Measurements from ENCODE around the gene LAPTM4A. TPM values are rescaled to one million over a fixed set of nuclear protein-coding genes. Genes with fewer than 3 reads are reported as not detected.

The LAPTM4A gene
- total RNA-seq, 1 donor, result 251 TPM

DNA sequence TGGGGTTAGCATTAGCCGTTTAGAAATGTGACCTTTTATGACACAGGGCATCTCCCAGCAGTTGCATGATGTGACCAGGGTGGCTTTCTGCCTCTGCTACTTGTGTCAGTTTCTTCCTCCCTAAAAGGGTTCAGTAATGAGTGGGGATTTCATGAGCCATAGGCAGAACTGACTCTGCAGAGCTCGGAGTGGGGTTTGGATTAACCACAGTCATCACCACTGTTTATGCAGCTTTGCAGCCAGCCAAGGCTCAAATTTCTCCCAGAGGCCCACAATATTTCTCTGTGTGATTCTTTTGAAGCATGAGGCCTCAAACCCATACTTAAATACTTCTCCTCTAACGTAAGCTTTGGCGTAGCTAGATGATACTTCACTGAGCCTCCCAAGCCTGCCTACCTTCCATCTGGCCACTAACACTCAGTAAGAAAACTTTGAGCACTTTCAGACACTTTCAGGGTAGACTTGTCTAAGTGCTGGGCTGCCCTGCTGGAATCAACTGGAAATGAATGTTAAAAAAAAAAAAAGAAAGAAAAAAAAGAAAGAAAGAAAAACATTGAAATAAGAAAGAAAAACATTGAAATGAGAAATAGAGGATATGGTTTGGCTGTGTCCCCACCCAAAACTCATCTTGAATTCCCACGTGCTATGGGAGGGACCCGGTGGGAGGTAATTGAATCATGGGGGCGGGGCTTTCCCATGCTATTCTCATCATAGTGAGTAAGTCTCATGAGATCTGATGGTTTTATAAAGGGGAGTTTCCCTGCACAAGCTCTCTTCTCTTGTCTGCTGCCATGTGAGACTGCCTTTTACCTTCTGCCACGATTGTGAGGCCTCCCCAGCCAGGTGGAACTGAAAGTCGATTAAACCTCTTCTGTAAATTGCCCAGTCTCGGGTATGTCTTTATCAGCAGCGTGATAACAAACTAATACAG is 11.5 kb upstream of the LAPTM4A start:
- H3K4me3 ChIP-seq (ENCODE audit: low read depth, low read length), result no peak overlapping the region
- peak; percentile 94 for DNase-seq (ENCODE audit: low read depth)
- TF ChIP-seq, protein P1, sequence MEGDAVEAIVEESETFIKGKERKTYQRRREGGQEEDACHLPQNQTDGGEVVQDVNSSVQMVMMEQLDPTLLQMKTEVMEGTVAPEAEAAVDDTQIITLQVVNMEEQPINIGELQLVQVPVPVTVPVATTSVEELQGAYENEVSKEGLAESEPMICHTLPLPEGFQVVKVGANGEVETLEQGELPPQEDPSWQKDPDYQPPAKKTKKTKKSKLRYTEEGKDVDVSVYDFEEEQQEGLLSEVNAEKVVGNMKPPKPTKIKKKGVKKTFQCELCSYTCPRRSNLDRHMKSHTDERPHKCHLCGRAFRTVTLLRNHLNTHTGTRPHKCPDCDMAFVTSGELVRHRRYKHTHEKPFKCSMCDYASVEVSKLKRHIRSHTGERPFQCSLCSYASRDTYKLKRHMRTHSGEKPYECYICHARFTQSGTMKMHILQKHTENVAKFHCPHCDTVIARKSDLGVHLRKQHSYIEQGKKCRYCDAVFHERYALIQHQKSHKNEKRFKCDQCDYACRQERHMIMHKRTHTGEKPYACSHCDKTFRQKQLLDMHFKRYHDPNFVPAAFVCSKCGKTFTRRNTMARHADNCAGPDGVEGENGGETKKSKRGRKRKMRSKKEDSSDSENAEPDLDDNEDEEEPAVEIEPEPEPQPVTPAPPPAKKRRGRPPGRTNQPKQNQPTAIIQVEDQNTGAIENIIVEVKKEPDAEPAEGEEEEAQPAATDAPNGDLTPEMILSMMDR (IDR thresholded peaks at IDR 0.05; ENCODE audit: insufficient read depth, low read length), result peak; percentile 36

- DNase-seq (ENCODE audit: low read depth), result no peak
- H3K4me3 ChIP-seq (ENCODE audit: low read depth, low read length), result no peak overlapping the region
- TF ChIP-seq, protein P1 (IDR thresholded peaks at IDR 0.05; ENCODE audit: insufficient read depth, low read length), result no peak
Observed at GRCh38 chr2:20061940-20062339, 10.5 kb upstream of the LAPTM4A start.

DNA sequence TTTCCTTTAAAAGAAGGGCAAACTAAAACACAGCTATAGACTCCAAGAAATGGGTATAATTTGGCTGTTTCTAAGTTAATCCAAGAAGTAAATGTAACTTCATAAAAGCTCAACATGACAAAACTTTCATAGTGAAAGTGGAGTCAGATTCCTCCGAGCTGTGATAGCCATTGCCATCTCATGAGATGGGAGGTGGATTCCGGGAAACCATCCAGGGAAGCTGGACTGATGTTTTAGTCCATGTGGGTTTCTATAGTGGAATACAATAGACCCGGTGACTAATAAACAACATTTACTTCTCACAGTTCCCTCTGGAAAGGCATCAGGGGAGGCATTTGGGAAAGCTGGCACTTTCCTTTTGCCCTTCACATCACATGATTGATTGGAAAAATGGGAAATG is 10.0 kb upstream of the LAPTM4A start:
- TF ChIP-seq, protein P1 (IDR thresholded peaks at IDR 0.05; ENCODE audit: insufficient read depth, low read length), result no peak
- no peak overlapping the region for H3K4me3 ChIP-seq (ENCODE audit: low read depth, low read length)
- DNase-seq (ENCODE audit: low read depth), result peak; percentile 93

GRCh38 chr2:20060106-20060505 is 8.7 kb upstream of the LAPTM4A start:
- no peak overlapping the region for H3K4me3 ChIP-seq (ENCODE audit: low read depth, low read length)
- no peak for DNase-seq (ENCODE audit: low read depth)
- TF ChIP-seq, protein P1 (IDR thresholded peaks at IDR 0.05; ENCODE audit: insufficient read depth, low read length), result no peak

DNA sequence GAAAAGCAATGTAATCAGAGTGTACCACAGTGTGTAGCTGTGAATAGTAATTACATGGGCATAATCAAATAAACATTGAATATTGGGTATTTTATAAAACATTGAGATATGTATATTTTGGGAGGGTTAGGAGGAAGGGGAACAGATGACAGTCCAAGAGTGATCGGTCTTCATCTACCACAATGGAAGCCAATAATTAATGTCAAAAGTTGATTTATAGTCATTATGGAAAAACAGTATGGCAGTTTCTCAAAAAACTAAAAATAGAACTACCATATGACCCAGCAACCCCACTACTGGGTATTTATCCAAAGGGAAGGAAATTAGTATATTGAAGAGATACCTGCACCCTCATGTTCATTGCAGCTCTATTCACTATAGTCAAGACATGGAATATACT is 5.8 kb upstream of the LAPTM4A start:
- no peak overlapping the region for H3K4me3 ChIP-seq (ENCODE audit: low read depth, low read length)
- no peak for DNase-seq (ENCODE audit: low read depth)
- TF ChIP-seq, protein P1 (IDR thresholded peaks at IDR 0.05; ENCODE audit: insufficient read depth, low read length), result no peak

GRCh38 chr2:20054931-20055330 is 3.5 kb upstream of the LAPTM4A start:
- TF ChIP-seq, protein P1 (IDR thresholded peaks at IDR 0.05; ENCODE audit: insufficient read depth, low read length), result no peak
- no peak for DNase-seq (ENCODE audit: low read depth)
- H3K4me3 ChIP-seq (ENCODE audit: low read depth, low read length), result no peak overlapping the region

Measured in fibroblast of the aortic adventitia (primary cell).